Body of pancreas (tissue), 4 donors: ENCODE results near the gene HOXB3. TPM values are rescaled to one million over a fixed set of nuclear protein-coding genes. Genes with fewer than 3 reads are reported as not detected.
A peak's percentile ranks its signal among the peaks of the same experiment; 100 is the strongest.

ENCODE experiments used
- ATAC-seq: fragments of 150-250 bp; one replicate; pipeline ENCODE4 v1.9.1; 2016
- DNase-seq, 4 donors: peaks; one replicate each; pipeline ENCODE4 v3.0.0-alpha.2; 2019
- H3K27ac ChIP-seq, 4 donors: fragments of 200-600 bp; sonication (generic); 1 replicate in 3 of 4; 2 replicates in 1 of 4; pipeline versions ENCODE4 v1.5.1 to v1.6.1; 2016 to 2019; ENCODE audit warnings: mild to moderate bottlenecking in 1 of 4, mixed read lengths in 1 of 4, moderate library complexity in 1 of 4
- H3K27me3 ChIP-seq, 2 donors: fragments of 200-600 bp; sonication (generic); one replicate each; pipeline ENCODE4 v1.6.0; 2016; ENCODE audit warnings: mild to moderate bottlenecking in 1 of 2
- H3K36me3 ChIP-seq, 2 donors: fragments of 200-600 bp; sonication (generic); replicated peaks in 1 of 2; 2 replicates each; pipeline ENCODE4 v1.5.1; 2016; ENCODE audit warnings: low read depth in 2 of 2; ENCODE audit not compliant: insufficient read depth in 1 of 2
- H3K4me1 ChIP-seq: fragments of 200-600 bp; sonication (generic); one replicate; pipeline ENCODE4 v1.6.0; 2016
- H3K4me3 ChIP-seq, 2 donors: fragments of 200-600 bp; sonication (generic); 1 replicate in 1 of 2; 2 replicates in 1 of 2; pipeline ENCODE4 v1.5.1; 2016 to 2019
- H3K9me3 ChIP-seq, 3 donors: fragments of 200-600 bp; sonication (generic); 1 replicate in 2 of 3; 2 replicates in 1 of 3; pipeline ENCODE4 v1.5.1; 2016
- POLR2A ChIP-seq, 3 donors: fragments of 450-650 bp; IDR thresholded peaks; one replicate each; pipeline ENCODE4 v1.6.1; 2016; ENCODE audit warnings: antibody characterized with exemption in 3 of 3, mild to moderate bottlenecking in 2 of 3
- WGBS, 2 donors: methylation state at CpG; one replicate each; pipeline ENCODE4 v1.1.5; 2017; 5-methylcytosine and 5-hydroxymethylcytosine counted together
- intact Hi-C: fragments of 100-400 bp; cut with DNase I; formaldehyde crosslinking; loops from one replicate; pipeline ENCODE4 v1.15.1; 2023
- total RNA-seq, 2 donors: library from RNA; depleted of rRNA; stranded (reverse); fragments of >200 nt; gene quantifications; one replicate each; pipeline ENCODE4 v1.1.0, GENCODE V29; 2016
- TF ChIP-seq, protein P1 (sequence below), 7 experiments: fragments of 450-650 bp in 4 of 7; fragments of 200-600 bp in 3 of 7; sonication (generic) in 3 of 7; IDR thresholded peaks; one replicate each; pipeline ENCODE4 v1.5.1; 2016 to 2019; ENCODE audit warnings: antibody characterized with exemption in 7 of 7

HOXB3 gene
- total RNA-seq, 2 donors from 2014 or later: 2.9 TPM; not detected in 1

DNA sequence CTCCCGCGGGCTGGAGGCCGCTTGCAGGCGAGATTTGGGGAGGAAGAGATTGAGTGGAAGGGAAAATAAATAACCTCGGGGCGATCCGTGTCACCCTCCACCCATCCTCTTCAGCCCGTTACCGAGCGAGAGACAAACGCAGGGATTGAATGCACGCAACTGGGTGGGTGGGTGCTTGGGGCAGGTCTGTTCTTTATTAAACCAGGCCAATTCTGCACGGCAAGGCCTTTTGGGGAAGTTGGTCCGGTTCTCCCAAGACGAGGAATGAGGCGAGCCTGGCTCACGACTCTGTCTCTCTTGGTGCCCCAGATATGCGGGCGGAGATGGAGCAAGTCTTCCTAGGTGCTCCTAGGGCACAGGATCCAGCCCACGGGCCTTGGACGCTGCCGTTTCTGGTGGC lies 21.2 kb upstream of the HOXB3 start:
- Histone ChIP-seq H3K27me3 (peaks cover 3 to 73% of the 10 kb centered on the region in 2 donors), H3K9me3 (no peaks in the 10 kb centered on the region), H3K4me1 (peaks cover 34% of the 10 kb centered on the region), H3K36me3 (no peaks in the 10 kb centered on the region), H3K4me3 (no peak overlapping the region), H3K27ac (no peak overlapping the region)
- intact Hi-C loops: loop anchor here (10.0 kb wide), 1 partner anchor 276 kb away; no protein-coding TSS in a partner anchor
- ATAC-seq (no peak), DNase-seq (no peak)
- TF ChIP-seq, protein P1, sequence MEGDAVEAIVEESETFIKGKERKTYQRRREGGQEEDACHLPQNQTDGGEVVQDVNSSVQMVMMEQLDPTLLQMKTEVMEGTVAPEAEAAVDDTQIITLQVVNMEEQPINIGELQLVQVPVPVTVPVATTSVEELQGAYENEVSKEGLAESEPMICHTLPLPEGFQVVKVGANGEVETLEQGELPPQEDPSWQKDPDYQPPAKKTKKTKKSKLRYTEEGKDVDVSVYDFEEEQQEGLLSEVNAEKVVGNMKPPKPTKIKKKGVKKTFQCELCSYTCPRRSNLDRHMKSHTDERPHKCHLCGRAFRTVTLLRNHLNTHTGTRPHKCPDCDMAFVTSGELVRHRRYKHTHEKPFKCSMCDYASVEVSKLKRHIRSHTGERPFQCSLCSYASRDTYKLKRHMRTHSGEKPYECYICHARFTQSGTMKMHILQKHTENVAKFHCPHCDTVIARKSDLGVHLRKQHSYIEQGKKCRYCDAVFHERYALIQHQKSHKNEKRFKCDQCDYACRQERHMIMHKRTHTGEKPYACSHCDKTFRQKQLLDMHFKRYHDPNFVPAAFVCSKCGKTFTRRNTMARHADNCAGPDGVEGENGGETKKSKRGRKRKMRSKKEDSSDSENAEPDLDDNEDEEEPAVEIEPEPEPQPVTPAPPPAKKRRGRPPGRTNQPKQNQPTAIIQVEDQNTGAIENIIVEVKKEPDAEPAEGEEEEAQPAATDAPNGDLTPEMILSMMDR (IDR thresholded peaks at IDR 0.05): no peak
- no peak for TF ChIP-seq POLR2A (IDR thresholded peaks at IDR 0.05)
- WGBS, 2 donors: 6 to 17% methylated on average over 22 of the region's 22 CpGs

DNA sequence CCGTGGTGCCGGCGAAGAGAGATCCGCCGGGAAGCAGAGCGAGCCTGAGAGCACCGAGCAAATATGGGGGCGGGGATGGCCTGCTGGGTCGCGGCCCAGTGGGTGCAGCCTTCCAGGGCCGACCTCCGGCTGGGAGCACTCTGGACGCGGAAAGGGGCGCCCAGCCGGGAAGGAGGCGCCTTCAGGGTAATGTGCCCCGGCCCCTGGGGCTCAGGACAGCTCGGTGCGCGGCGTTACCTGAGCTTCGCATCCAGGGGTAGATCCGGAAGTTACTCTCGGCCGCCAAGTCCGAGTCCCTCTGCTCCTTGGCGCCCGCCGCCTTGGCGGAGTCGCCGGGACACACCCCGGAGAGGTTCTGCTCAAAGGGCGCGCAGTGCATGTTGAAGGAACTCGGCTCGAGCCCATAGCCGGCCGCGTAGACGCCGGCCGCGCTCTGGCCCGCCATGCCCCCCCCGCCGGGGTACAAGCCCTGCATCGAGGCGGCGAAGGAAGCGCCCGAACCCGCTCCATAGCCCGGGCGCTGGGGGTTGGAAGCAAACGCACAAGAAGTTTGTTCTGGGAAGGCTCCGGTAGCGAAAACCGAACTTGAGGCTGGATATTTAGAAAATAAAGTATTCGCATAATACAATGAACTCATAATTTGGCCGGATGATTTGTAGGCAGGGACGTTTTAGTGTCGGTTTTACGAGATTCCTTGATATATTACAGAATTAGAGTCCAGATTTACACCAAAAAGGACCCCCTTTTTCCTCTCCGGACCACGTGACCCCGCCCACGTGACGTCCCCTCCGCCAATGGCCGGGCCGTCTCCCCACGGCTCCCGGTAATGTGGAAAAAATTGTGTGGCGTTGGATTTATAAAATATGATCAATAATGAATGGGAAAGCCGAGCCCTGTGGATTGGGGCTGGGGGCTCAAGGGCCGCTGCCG lies 20.5 kb upstream of the HOXB3 start, which contains the start of gene HOXB7:
TSS of gene HOXB7 (minus strand) at position 736 of the 930 bp plus-strand sequence. CDS start at position 637, 99 bp downstream.
- Histone ChIP-seq H3K36me3 (no peaks in the 10 kb centered on the region), H3K27ac (peak within 1 kb of the TSS in 2 of 4 donors; percentile 7 to 28), H3K9me3 (no peaks in the 10 kb centered on the region), H3K4me3 (peak within 1 kb of the TSS in 1 of 2 donors; percentile 36), H3K4me1 (peaks cover 34% of the 10 kb centered on the region), H3K27me3 (peaks cover 3 to 73% of the 10 kb centered on the region in 2 donors)
- WGBS, 2 donors: 2 to 6% methylated on average over 46 to 71 of the region's 79 CpGs
- intact Hi-C loops: loop anchor here (10.0 kb wide), 1 partner anchor 276 kb away; no protein-coding TSS in a partner anchor
- DNase-seq (peak in 1 of 4 donors; percentile 41), ATAC-seq (peak; percentile 62)
- TF ChIP-seq POLR2A (IDR thresholded peaks at IDR 0.05): no peak
- TF ChIP-seq, protein P1 (IDR thresholded peaks at IDR 0.05): no peak

DNA sequence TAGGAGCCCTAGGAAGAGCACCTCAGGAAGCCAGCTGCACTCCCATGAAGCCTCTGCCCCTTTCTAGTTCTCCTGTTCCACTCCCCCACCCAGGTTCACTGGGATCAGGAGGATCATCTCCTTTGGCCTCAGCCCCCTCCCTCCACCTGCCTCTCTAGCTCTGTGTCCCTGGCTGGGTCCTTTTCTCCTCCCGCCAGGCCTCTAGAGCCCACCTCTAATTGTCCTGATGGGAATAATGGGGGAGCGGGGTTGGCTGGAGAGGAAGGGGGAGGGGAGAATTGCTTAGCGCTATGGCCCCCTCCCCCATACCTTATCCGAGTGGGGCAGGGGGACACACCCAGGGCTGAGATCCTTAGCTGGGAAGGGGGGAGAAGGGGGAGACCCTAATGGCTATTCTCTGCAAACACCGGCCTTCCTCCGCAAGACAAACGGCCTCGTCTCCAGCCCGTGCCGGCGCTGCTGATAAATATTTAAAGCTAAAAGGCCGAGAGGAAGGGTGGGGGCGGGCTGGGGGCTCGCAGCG lies 19.8 kb upstream of the HOXB3 start:
- intact Hi-C loops: loop anchor here (10.0 kb wide), 1 partner anchor 275 kb away; no protein-coding TSS in a partner anchor

DNA sequence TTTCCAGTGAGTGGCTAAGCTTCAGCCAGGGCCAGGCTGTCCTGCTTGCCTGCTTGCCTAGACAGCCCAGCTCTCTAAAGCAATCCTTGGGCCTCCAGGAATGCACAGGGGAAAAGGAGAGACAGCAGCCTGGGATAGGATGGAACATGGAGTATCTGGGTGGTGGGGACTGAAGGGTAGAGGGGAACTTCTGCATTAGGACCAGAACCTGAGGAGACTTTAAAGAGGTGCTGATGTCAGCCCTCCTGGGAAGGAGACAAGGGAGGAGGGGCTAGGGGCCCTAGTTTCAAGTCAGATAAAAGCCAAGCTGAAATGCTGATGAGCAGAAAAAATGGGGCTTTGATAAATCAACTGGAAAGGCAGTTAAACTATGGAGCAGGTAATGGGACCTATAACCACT lies 19.0 kb upstream of the HOXB3 start:
- ATAC-seq (no peak), DNase-seq (no peak)
- no peak overlapping the region for H3K27ac ChIP-seq
- H3K4me1 ChIP-seq: peaks cover 30% of the 10 kb centered on the region
- H3K4me3 ChIP-seq: no peak overlapping the region
- intact Hi-C loops: no loop called here
- TF ChIP-seq, protein P1 (IDR thresholded peaks at IDR 0.05): no peak
- no peak for TF ChIP-seq POLR2A (IDR thresholded peaks at IDR 0.05)
- peaks cover 0 to 74% of the 10 kb centered on the region in 2 donors for H3K27me3 ChIP-seq
- no peaks in the 10 kb centered on the region for H3K36me3 ChIP-seq
- no peaks in the 10 kb centered on the region for H3K9me3 ChIP-seq

More for the DNA sequence above, 19.8 kb upstream of the HOXB3 start:
- Histone ChIP-seq H3K27me3 (peaks cover 0 to 73% of the 10 kb centered on the region in 2 donors), H3K9me3 (no peaks in the 10 kb centered on the region), H3K4me3 (peak overlapping the region in 1 of 2 donors; percentile 36), H3K27ac (no peak overlapping the region), H3K4me1 (peaks cover 34% of the 10 kb centered on the region), H3K36me3 (no peaks in the 10 kb centered on the region)
- 5 to 9% methylated on average over 15 of the region's 15 CpGs for WGBS, 2 donors
- TF ChIP-seq, protein P1 (IDR thresholded peaks at IDR 0.05): no peak
- TF ChIP-seq POLR2A (IDR thresholded peaks at IDR 0.05): no peak
- ATAC-seq: no peak
- no peak for DNase-seq
